Trophoblast cell (in vitro differentiated cells and primary cell): ENCODE results near the gene STAP1.

ENCODE experiments used
- DNase-seq, 2 donors: peaks; one replicate each; pipeline ENCODE4 v3.0.0-alpha.2; 2016
- H2AFZ ChIP-seq: 2 replicates; pipeline ENCODE4 v1.6.1; 2013; ENCODE audit warnings: low read length, moderate library complexity, mild to moderate bottlenecking; ENCODE audit not compliant: insufficient read depth, poor library complexity
- H2AK5ac ChIP-seq: 2 replicates; pipeline ENCODE4 v1.6.1; 2013; ENCODE audit warnings: mild to moderate bottlenecking, low read length
- H2BK120ac ChIP-seq: 2 replicates; pipeline ENCODE4 v1.6.1; 2013; ENCODE audit warnings: low read length, mild to moderate bottlenecking, moderate library complexity; ENCODE audit not compliant: insufficient read depth, poor library complexity
- H2BK12ac ChIP-seq: 2 replicates; pipeline ENCODE4 v1.6.1; 2013; ENCODE audit warnings: mild to moderate bottlenecking, low read length, moderate library complexity
- H2BK5ac ChIP-seq: 2 replicates; pipeline ENCODE4 v1.6.1; 2013; ENCODE audit warnings: low read length, low read depth, moderate library complexity, mild to moderate bottlenecking; ENCODE audit not compliant: poor library complexity
- H3K14ac ChIP-seq: 2 replicates; pipeline ENCODE4 v1.6.1; 2013; ENCODE audit warnings: mild to moderate bottlenecking, low read length
- H3K18ac ChIP-seq: 2 replicates; pipeline ENCODE4 v1.6.1; 2013; ENCODE audit warnings: mild to moderate bottlenecking, low read length
- H3K23ac ChIP-seq: 2 replicates; pipeline ENCODE4 v1.6.1; 2013; ENCODE audit warnings: low read length
- H3K27ac ChIP-seq: 2 replicates; pipeline ENCODE4 v1.5.1; 2013; ENCODE audit warnings: low read depth, mild to moderate bottlenecking, inconsistent platforms, low read length, moderate library complexity
- H3K27me3 ChIP-seq: 2 replicates; pipeline ENCODE4 v1.6.1; 2013; ENCODE audit warnings: inconsistent platforms, mild to moderate bottlenecking, low read length, moderate library complexity; ENCODE audit not compliant: insufficient read depth
- H3K36me3 ChIP-seq, 2 experiments: 1 replicate in 1 of 2; 2 replicates in 1 of 2; pipeline ENCODE4 v1.6.1; 2013; ENCODE audit warnings: low read length in 2 of 2, mild to moderate bottlenecking in 2 of 2, moderate library complexity in 1 of 2; ENCODE audit not compliant: insufficient read depth in 2 of 2, control insufficient read depth in 1 of 2
- H3K4ac ChIP-seq: 2 replicates; pipeline ENCODE4 v1.6.1; 2013; ENCODE audit warnings: low read depth, mild to moderate bottlenecking, low read length, moderate library complexity
- H3K4me1 ChIP-seq, 2 experiments: 1 replicate in 1 of 2; 2 replicates in 1 of 2; pipeline ENCODE4 v1.6.1; 2013; ENCODE audit warnings: low read length in 2 of 2, mild to moderate bottlenecking in 2 of 2, moderate library complexity in 1 of 2; ENCODE audit not compliant: insufficient read depth in 2 of 2, control insufficient read depth in 1 of 2
- H3K4me2 ChIP-seq: 2 replicates; pipeline ENCODE4 v1.6.1; 2013; ENCODE audit warnings: inconsistent platforms, mild to moderate bottlenecking, low read length, moderate library complexity
- H3K4me3 ChIP-seq: 2 replicates; pipeline ENCODE4 v1.5.1; 2013; ENCODE audit warnings: mild to moderate bottlenecking, low read depth, low read length, inconsistent platforms
- H3K79me1 ChIP-seq: one replicate; pipeline ENCODE4 v1.6.1; 2013; ENCODE audit warnings: low read length
- H3K79me2 ChIP-seq: 2 replicates; pipeline ENCODE4 v1.6.1; 2013; ENCODE audit warnings: low read length, mild to moderate bottlenecking; ENCODE audit not compliant: control insufficient read depth, insufficient read depth, poor library complexity
- H3K9ac ChIP-seq: 2 replicates; pipeline ENCODE4 v1.6.1; 2013; ENCODE audit warnings: mild to moderate bottlenecking, low read length
- H3K9me3 ChIP-seq: 2 replicates; pipeline ENCODE4 v1.6.1; 2013; ENCODE audit warnings: low read depth, mild to moderate bottlenecking, control low read depth, inconsistent platforms, low read length; ENCODE audit not compliant: insufficient read depth
- H4K12ac ChIP-seq: 2 replicates; pipeline ENCODE4 v1.6.1; 2013; ENCODE audit warnings: low read depth, mild to moderate bottlenecking, low read length, moderate library complexity
- H4K8ac ChIP-seq: 2 replicates; pipeline ENCODE4 v1.6.1; 2013; ENCODE audit warnings: low read depth, mild to moderate bottlenecking, low read length, moderate library complexity
- H4K91ac ChIP-seq: one replicate; pipeline ENCODE4 v1.6.1; 2013; ENCODE audit warnings: low read depth, mild to moderate bottlenecking, low read length, moderate library complexity
- WGBS: extraction: QIAGEN DNeasy Blood & Tissue Kit; methylation state at CpG from one replicate; pipeline ENCODE4 v1.1.7; 2013; ENCODE audit warnings: missing lambda C conversion rate; ENCODE audit not compliant: insufficient read length, insufficient coverage; ENCODE audit errors: extremely low coverage; 5-methylcytosine and 5-hydroxymethylcytosine counted together

STAP1 gene

GRCh38 chr4:67624939-67625338 is 66.4 kb downstream of the STAP1 start:
- H4K91ac ChIP-seq = no peak overlapping the region
- H4K12ac ChIP-seq = no peak overlapping the region
- no peaks in the 10 kb centered on the region for H3K27me3 ChIP-seq
- no peak overlapping the region for H3K4me2 ChIP-seq
- H3K4ac ChIP-seq = no peak overlapping the region
- no peaks in the 10 kb centered on the region for H3K79me1 ChIP-seq
- H2AK5ac ChIP-seq = no peak overlapping the region
- WGBS = no CpG with 5 or more reads among the region's 3 CpGs
- no peak overlapping the region for H2AFZ ChIP-seq
- H3K9me3 ChIP-seq = no peaks in the 10 kb centered on the region
- H3K4me3 ChIP-seq = no peak overlapping the region
- H3K27ac ChIP-seq = no peak overlapping the region
- H3K23ac ChIP-seq = no peak overlapping the region
- no peaks in the 10 kb centered on the region for H3K4me1 ChIP-seq
- H4K8ac ChIP-seq = no peak overlapping the region
- H2BK120ac ChIP-seq = no peak overlapping the region
- DNase-seq = no peak
- no peak overlapping the region for H3K9ac ChIP-seq
- no peak overlapping the region for H2BK5ac ChIP-seq
- no peaks in the 10 kb centered on the region for H3K79me2 ChIP-seq
- no peak overlapping the region for H3K14ac ChIP-seq
- H3K18ac ChIP-seq = no peak overlapping the region
- H2BK12ac ChIP-seq = no peak overlapping the region
- peaks cover 0 to 8% of the 10 kb centered on the region in 2 experiments for H3K36me3 ChIP-seq

DNA sequence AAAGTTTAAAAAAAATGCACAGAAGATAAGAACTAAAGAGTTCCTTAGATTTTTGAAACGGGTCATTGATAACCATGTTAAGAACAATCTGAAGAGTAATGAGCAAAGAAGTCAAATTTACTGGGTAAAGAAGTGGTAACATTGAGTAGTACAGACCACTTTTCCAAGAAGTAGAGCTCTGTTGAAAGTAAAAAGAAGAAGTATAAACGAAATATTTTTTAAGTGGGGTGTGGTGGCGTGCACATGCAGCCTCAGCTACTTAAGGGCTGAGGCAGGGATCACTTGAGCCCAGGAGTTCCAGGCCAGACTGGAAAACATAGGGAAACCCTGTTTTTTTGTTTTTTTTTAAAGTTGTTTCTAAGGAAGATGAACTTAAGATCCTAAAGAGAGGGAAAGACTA is 74.0 kb downstream of the STAP1 start:
- H3K79me1 ChIP-seq = no peaks in the 10 kb centered on the region
- H3K4me2 ChIP-seq = no peak overlapping the region
- no peaks in the 10 kb centered on the region for H3K4me1 ChIP-seq
- no peaks in the 10 kb centered on the region for H3K9me3 ChIP-seq
- no peak overlapping the region for H3K23ac ChIP-seq
- no peaks in the 10 kb centered on the region for H3K27me3 ChIP-seq
- H4K91ac ChIP-seq = no peak overlapping the region
- H2BK120ac ChIP-seq = no peak overlapping the region
- H3K4me3 ChIP-seq = no peak overlapping the region
- no peak overlapping the region for H2AFZ ChIP-seq
- no peak overlapping the region for H4K8ac ChIP-seq
- H3K79me2 ChIP-seq = no peaks in the 10 kb centered on the region
- WGBS = no CpG with 5 or more reads among the region's 3 CpGs
- H2BK5ac ChIP-seq = no peak overlapping the region
- no peak overlapping the region for H2BK12ac ChIP-seq
- no peak for DNase-seq
- peaks cover 5 to 8% of the 10 kb centered on the region in 2 experiments for H3K36me3 ChIP-seq
- no peak overlapping the region for H3K27ac ChIP-seq
- H4K12ac ChIP-seq = no peak overlapping the region
- no peak overlapping the region for H3K18ac ChIP-seq
- no peak overlapping the region for H3K4ac ChIP-seq
- no peak overlapping the region for H3K14ac ChIP-seq
- H3K9ac ChIP-seq = no peak overlapping the region
- no peak overlapping the region for H2AK5ac ChIP-seq

- Histone ChIP-seq H3K4ac (no peak overlapping the region), H3K9me3 (peaks cover 4% of the 10 kb centered on the region), H2AFZ (no peak overlapping the region), H3K36me3 (peaks cover 12% of the 10 kb centered on the region in 2 experiments), H4K91ac (no peak overlapping the region), H2BK5ac (no peak overlapping the region), H4K12ac (no peak overlapping the region), H4K8ac (no peak overlapping the region), H3K9ac (no peak overlapping the region), H3K23ac (no peak overlapping the region), H3K4me3 (no peak overlapping the region), H2AK5ac (no peak overlapping the region), H3K4me1 (no peaks in the 10 kb centered on the region), H3K79me2 (no peaks in the 10 kb centered on the region), H3K27me3 (no peaks in the 10 kb centered on the region), H3K14ac (no peak overlapping the region), H3K18ac (no peak overlapping the region), H3K79me1 (no peaks in the 10 kb centered on the region), H3K27ac (no peak overlapping the region), H2BK120ac (no peak overlapping the region), H2BK12ac (no peak overlapping the region), H3K4me2 (no peak overlapping the region)
- WGBS = no CpG with 5 or more reads among the region's 2 CpGs
- DNase-seq = no peak
Measured at GRCh38 chr4:67634741-67635140, 76.2 kb downstream of the STAP1 start.

DNA sequence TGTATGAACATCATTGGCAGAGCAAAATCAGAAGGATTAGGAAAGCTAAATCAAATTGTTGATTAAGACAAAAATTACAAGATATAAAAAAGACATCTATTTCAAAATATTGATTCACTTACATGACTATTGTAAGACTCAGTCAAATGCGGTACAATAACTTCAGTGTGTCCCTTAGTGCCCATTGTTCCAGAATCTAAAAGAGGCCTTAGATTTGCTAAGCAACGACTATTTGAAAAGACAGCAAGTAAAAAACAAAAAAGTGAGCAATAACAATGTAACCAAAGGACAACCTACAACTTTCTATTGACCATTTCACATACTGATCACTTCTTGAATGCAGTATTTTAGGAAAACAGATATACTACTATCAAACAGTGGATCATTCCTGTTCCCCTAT is 76.8 kb downstream of the STAP1 start:
- no peak overlapping the region for H2BK12ac ChIP-seq
- H3K9ac ChIP-seq = no peak overlapping the region
- no peak overlapping the region for H2AFZ ChIP-seq
- H3K27me3 ChIP-seq = no peaks in the 10 kb centered on the region
- H4K8ac ChIP-seq = no peak overlapping the region
- no peak overlapping the region for H3K4me2 ChIP-seq
- no peak overlapping the region for H3K4me3 ChIP-seq
- H3K36me3 ChIP-seq = peaks cover 12 to 13% of the 10 kb centered on the region in 2 experiments
- H3K14ac ChIP-seq = no peak overlapping the region
- H3K79me1 ChIP-seq = no peaks in the 10 kb centered on the region
- H4K12ac ChIP-seq = no peak overlapping the region
- H3K27ac ChIP-seq = no peak overlapping the region
- no peak overlapping the region for H3K4ac ChIP-seq
- H4K91ac ChIP-seq = no peak overlapping the region
- H3K23ac ChIP-seq = no peak overlapping the region
- H2BK5ac ChIP-seq = no peak overlapping the region
- H3K79me2 ChIP-seq = no peaks in the 10 kb centered on the region
- no peak overlapping the region for H2AK5ac ChIP-seq
- WGBS = no CpG with 5 or more reads among the region's 2 CpGs
- H3K18ac ChIP-seq = no peak overlapping the region
- no peak overlapping the region for H2BK120ac ChIP-seq
- H3K9me3 ChIP-seq = peaks cover 4% of the 10 kb centered on the region
- DNase-seq = no peak
- no peaks in the 10 kb centered on the region for H3K4me1 ChIP-seq
